Breast epithelium (tissue), 3 donors: ENCODE results near the gene HMGXB4.

ENCODE experiments used
- POLR2A ChIP-seq: fragments of 450-650 bp; IDR thresholded peaks from one replicate; pipeline ENCODE4 v1.6.1; 2016; ENCODE audit warnings: antibody characterized with exemption, mild to moderate bottlenecking, moderate library complexity
- POLR2AphosphoS5 ChIP-seq, 3 donors: sonication (generic); formaldehyde crosslinking; IDR thresholded peaks; one replicate each; pipeline ENCODE4 v1.6.1; 2017; ENCODE audit warnings: antibody characterized with exemption in 3 of 3
- TF ChIP-seq, protein P1 (sequence below), 3 donors: fragments of 450-650 bp; IDR thresholded peaks; one replicate each; pipeline ENCODE4 v1.5.1; 2016 to 2017; ENCODE audit warnings: antibody characterized with exemption in 3 of 3, mild to moderate bottlenecking in 3 of 3, moderate library complexity in 3 of 3

DNA sequence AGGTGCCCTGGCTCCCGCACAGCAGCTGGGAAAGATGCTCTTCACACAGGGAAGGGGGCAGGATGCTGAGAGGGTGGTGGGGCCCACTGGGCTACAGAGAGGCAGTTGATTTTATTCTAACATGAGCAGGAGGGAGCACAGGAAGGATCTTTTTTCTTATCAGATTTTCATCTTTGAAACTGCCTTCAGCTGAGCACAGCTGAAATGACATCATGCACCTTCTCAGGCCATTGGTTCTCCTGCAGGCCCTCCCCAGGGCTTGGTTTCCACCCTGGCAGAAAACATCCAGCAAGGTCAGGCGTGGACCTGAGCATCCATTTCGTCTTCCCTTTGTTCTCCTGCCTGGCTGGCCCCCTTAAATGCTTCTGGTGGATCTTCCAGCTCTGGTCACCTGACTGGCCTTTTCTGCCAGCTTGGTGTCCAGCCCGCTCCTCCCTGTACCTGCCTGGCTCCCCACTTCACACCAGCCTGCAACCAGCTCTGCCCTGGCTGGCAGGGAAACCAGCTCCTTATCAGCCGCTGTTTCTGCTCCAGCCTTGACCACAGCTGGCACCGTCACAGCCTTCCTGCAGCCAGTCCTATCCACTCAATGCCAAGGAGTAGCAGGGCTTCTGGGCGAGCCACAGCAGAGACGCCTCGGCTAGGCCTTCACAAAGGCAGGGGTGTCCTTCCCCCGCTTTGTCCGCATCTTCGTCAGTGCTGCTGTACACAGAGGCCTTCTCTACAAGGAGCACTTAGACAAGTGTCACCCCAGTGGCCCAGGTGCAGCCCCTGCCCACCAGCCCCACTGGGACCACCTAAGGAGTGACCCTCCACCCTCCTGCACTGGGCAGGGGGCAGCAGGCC lies 78.9 kb downstream of the HMGXB4 start:
- TF ChIP-seq, protein P1, sequence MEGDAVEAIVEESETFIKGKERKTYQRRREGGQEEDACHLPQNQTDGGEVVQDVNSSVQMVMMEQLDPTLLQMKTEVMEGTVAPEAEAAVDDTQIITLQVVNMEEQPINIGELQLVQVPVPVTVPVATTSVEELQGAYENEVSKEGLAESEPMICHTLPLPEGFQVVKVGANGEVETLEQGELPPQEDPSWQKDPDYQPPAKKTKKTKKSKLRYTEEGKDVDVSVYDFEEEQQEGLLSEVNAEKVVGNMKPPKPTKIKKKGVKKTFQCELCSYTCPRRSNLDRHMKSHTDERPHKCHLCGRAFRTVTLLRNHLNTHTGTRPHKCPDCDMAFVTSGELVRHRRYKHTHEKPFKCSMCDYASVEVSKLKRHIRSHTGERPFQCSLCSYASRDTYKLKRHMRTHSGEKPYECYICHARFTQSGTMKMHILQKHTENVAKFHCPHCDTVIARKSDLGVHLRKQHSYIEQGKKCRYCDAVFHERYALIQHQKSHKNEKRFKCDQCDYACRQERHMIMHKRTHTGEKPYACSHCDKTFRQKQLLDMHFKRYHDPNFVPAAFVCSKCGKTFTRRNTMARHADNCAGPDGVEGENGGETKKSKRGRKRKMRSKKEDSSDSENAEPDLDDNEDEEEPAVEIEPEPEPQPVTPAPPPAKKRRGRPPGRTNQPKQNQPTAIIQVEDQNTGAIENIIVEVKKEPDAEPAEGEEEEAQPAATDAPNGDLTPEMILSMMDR (IDR thresholded peaks at IDR 0.05): no peak
- TF ChIP-seq POLR2A (no peak), POLR2AphosphoS5 (IDR thresholded peaks at IDR 0.05) (no peak)
